ENCODE results near the gene KLHL29. TPM values are rescaled to one million over a fixed set of nuclear protein-coding genes. Genes with fewer than 3 reads are reported as not detected.

Gene KLHL29
- total and polyA plus RNA-seq, 2 of the 13 experiments (the other 11 are each of a cell fraction or from before 2014, with no cell fraction given) = 0.01 TPM; not detected in 1

DNA sequence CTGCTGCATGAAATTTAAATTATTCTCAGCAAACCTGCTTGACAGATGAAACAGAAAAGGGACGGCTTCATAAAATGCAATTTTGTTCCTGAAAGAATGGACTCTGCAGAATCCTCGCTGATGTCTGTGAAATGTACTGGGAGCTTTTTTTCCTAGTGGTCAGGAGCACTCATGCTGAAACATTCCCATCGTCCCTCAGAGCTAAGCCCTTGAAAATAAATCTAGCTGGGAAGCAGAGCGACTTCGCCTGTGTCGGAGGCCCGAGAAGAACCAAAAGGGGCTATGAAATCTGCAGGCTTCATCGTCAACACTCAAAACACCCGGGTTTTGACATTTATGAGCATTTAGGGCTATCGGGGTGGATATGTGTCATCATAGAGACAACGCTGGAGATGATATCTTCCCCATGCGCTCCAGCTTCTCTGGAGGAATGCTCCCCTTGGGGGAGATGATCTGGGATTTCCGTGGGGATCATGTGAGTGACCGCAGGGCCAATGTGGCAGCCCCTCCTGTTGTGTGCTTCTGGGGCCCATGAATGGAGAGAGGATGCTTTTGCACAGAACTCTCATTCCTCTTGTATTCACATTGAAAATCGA, 182.3 kb downstream of the KLHL29 start:
- POLR2A ChIA-PET = no interaction called here
- in situ Hi-C loops (cut with HindIII; ENCODE audit: extremely low pct_ligation_motif_present, low pct_unique_long_range_greater_than_20kb) (no loop called here), intact Hi-C loops (cut with micrococcal nuclease; ENCODE audit: unreplicated experiment) (loop anchor here (2.0 kb wide), 1 partner anchor 60 kb away; no protein-coding TSS in a partner anchor)
- peaks cover 2 to 62% of the 10 kb centered on the region in 2 experiments; a peak in 4 of 5 replicates for H3K27me3 ChIP-seq (ENCODE audit: control insufficient read depth in 1 of 2, insufficient read depth in 2 of 2, low read length in 2 of 2)
- no peak overlapping the region for H3K27ac ChIP-seq (ENCODE audit: extremely low read length, insufficient read depth, low read length)
- CTCF ChIA-PET (ENCODE audit: low intra/inter-chr PET ratio, low total read pairs) = no interaction called here
- FAIRE-seq = no peak
- DNase-seq (ENCODE audit: low spot score) = no peak
- no peak for TF ChIP-seq ZNF564 (CRISPR knock-in tag; IDR thresholded peaks at IDR 0.05)
- no peak for TF ChIP-seq ZNF724P (CRISPR knock-in tag; IDR thresholded peaks at IDR 0.05; ENCODE audit: borderline replicate concordance)
- TF ChIP-seq ZNF326 (CRISPR knock-in tag; IDR thresholded peaks at IDR 0.05; ENCODE audit: borderline replicate concordance) = no peak
- TF ChIP-seq U2AF1 (optimal IDR thresholded peaks at IDR 0.05; ENCODE audit: low read depth, low read length) = no peak
- TF ChIP-seq SMARCC2 (IDR thresholded peaks at IDR 0.05) = no peak
- TF ChIP-seq ZNF138 (CRISPR knock-in tag; IDR thresholded peaks at IDR 0.05; ENCODE audit: low read depth) = no peak
- TF ChIP-seq SPEN (CRISPR knock-in tag; IDR thresholded peaks at IDR 0.05; ENCODE audit: low read depth) = no peak
- TF ChIP-seq, protein P1, sequence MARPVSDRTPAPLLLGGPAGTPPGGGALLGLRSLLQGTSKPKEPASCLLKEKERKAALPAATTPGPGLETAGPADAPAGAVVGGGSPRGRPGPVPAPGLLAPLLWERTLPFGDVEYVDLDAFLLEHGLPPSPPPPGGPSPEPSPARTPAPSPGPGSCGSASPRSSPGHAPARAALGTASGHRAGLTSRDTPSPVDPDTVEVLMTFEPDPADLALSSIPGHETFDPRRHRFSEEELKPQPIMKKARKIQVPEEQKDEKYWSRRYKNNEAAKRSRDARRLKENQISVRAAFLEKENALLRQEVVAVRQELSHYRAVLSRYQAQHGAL (CRISPR knock-in tag; IDR thresholded peaks at IDR 0.05; ENCODE audit: not compliant biosample characterization) = no peak
- TF ChIP-seq SP2 (CRISPR knock-in tag; IDR thresholded peaks at IDR 0.05) = no peak
- TF ChIP-seq ZNF660 (CRISPR knock-in tag; IDR thresholded peaks at IDR 0.05; ENCODE audit: borderline replicate concordance, low read depth) = no peak
- TF ChIP-seq MTA1 (CRISPR knock-in tag; IDR thresholded peaks at IDR 0.05; ENCODE audit: borderline replicate concordance) = no peak
- no peak for TF ChIP-seq NR2F6 (IDR thresholded peaks at IDR 0.05)
- no peak for TF ChIP-seq NR2F6 (CRISPR knock-in tag; IDR thresholded peaks at IDR 0.05)
- BruUV-seq (replicated peaks) = no TSS peak
- no peaks in the 10 kb centered on the region for H3K79me2 ChIP-seq (ENCODE audit: insufficient read depth, low read length)
- no peak for ATAC-seq
- H3K4me3 ChIP-seq (replicated peaks in 1 of 3; ENCODE audit: insufficient read depth in 1 of 3, low read depth in 2 of 3, low read length in 3 of 3) = no peak overlapping the region
- no peaks in the 10 kb centered on the region for H3K9me3 ChIP-seq (ENCODE audit: low read length)
- no peaks in the 10 kb centered on the region for H3K4me1 ChIP-seq (ENCODE audit: insufficient read depth, low read length)
- no peaks in the 10 kb centered on the region for H4K20me1 ChIP-seq (ENCODE audit: insufficient read depth, low read length)
- 33% methylated on average over 15 of the region's 15 CpGs for WGBS (ENCODE audit: low lambda C conversion rate)
- no peak overlapping the region for H3K9ac ChIP-seq (ENCODE audit: insufficient read depth, low read depth, low read length)
- H3K36me3 ChIP-seq (replicated peaks in 1 of 2; ENCODE audit: control insufficient read depth in 1 of 2, insufficient read depth in 2 of 2, low read length in 2 of 2) = no peaks in the 10 kb centered on the region
- H3K4me2 ChIP-seq (ENCODE audit: low read depth, low read length) = no peak overlapping the region
- H2AFZ ChIP-seq (ENCODE audit: low read length) = no peak overlapping the region

Measured in HepG2 (cell line).